Cardiac muscle cell (in vitro differentiated cells and primary cell): ENCODE results near the gene KIAA0930. TPM values are rescaled to one million over a fixed set of nuclear protein-coding genes. Genes with fewer than 3 reads are reported as not detected.
A peak's percentile ranks its signal among the peaks of the same experiment; 100 is the strongest.

Source experiments
- DNase-seq, 2 donors: peaks; one replicate each; pipeline versions ENCODE4 v3.0.0 to v3.0.0-alpha.2; 2010 to 2017; ENCODE audit warnings: low read depth in 1 of 2, low spot score in 1 of 2
- H3K27ac ChIP-seq: fragments of 200-600 bp; sonication (generic); 2 replicates; pipeline ENCODE4 v1.5.1; 2016
- H3K27me3 ChIP-seq: fragments of 200-600 bp; sonication (generic); 2 replicates; pipeline ENCODE4 v1.6.0; 2016; ENCODE audit warnings: control low read depth
- H3K36me3 ChIP-seq: fragments of 200-600 bp; sonication (generic); 2 replicates; pipeline ENCODE4 v1.5.1; 2016; ENCODE audit warnings: control low read depth
- H3K4me1 ChIP-seq: fragments of 200-600 bp; sonication (generic); 2 replicates; pipeline ENCODE4 v1.8.1; 2017; ENCODE audit warnings: low read depth, mild to moderate bottlenecking, mixed run types
- H3K4me3 ChIP-seq: fragments of 200-600 bp; sonication (generic); 2 replicates; pipeline ENCODE4 v1.5.1; 2016; ENCODE audit warnings: mild to moderate bottlenecking
- H3K9me3 ChIP-seq: fragments of 200-600 bp; sonication (generic); 2 replicates; pipeline ENCODE4 v1.5.1; 2017; ENCODE audit warnings: low read depth, mild to moderate bottlenecking, control low read depth
- CTCF ChIP-seq: IDR thresholded peaks from 2 replicates; pipeline ENCODE4 v1.5.1; 2012; ENCODE audit warnings: low read depth, mild to moderate bottlenecking, low read length
- polyA plus RNA-seq: library from polyadenylated mRNA; unstranded; fragments of >200 nt; fragmentation: Nextera tagmentation; extraction: Ambion mirVana; gene quantifications from 2 replicates; pipeline ENCODE4 v1.2.1, GENCODE V29; 2016
- total RNA-seq: library from RNA; depleted of rRNA; stranded (reverse); fragments of >200 nt; gene quantifications from 2 replicates; pipeline ENCODE4 v1.2.3, GENCODE V29; 2016

KIAA0930 gene
- total and polyA plus RNA-seq, 2 experiments from 2014 or later = 11.8 to 12.7 TPM

- H3K36me3 ChIP-seq = no peaks in the 10 kb centered on the region
- DNase-seq = peak in 1 of 2 donors; percentile 59
- H3K27me3 ChIP-seq = no peaks in the 10 kb centered on the region
- H3K4me1 ChIP-seq = peaks cover 10% of the 10 kb centered on the region
- H3K27ac ChIP-seq = no peak overlapping the region
- H3K9me3 ChIP-seq = no peaks in the 10 kb centered on the region
- H3K4me3 ChIP-seq = no peak overlapping the region
- peak; percentile 74 for TF ChIP-seq CTCF
These were observed 31.5 kb downstream of the KIAA0930 start for GRCh38 chr22:45208993-45209838.

- Histone ChIP-seq H3K4me1 (peaks cover 10% of the 10 kb centered on the region), H3K27me3 (no peaks in the 10 kb centered on the region), H3K27ac (no peak overlapping the region), H3K4me3 (no peak overlapping the region), H3K36me3 (no peaks in the 10 kb centered on the region), H3K9me3 (no peaks in the 10 kb centered on the region)
- no peak for DNase-seq
- TF ChIP-seq CTCF = no peak
These were observed 32.0 kb downstream of the KIAA0930 start for GRCh38 chr22:45208696-45208992.

- no peak for DNase-seq
- H3K4me1 ChIP-seq = peaks cover 10% of the 10 kb centered on the region
- no peaks in the 10 kb centered on the region for H3K27me3 ChIP-seq
- no peak for TF ChIP-seq CTCF
- no peaks in the 10 kb centered on the region for H3K36me3 ChIP-seq
- no peak overlapping the region for H3K27ac ChIP-seq
- H3K9me3 ChIP-seq = no peaks in the 10 kb centered on the region
- H3K4me3 ChIP-seq = no peak overlapping the region
These were observed 32.6 kb downstream of the KIAA0930 start for GRCh38 chr22:45207981-45208664.

- Histone ChIP-seq H3K36me3 (no peaks in the 10 kb centered on the region), H3K27me3 (no peaks in the 10 kb centered on the region), H3K4me3 (no peak overlapping the region), H3K4me1 (peaks cover 7% of the 10 kb centered on the region), H3K27ac (no peak overlapping the region), H3K9me3 (no peaks in the 10 kb centered on the region)
- no peak for DNase-seq
- TF ChIP-seq CTCF = no peak
These were observed 33.2 kb downstream of the KIAA0930 start for GRCh38 chr22:45207533-45207932.

- Histone ChIP-seq H3K9me3 (no peaks in the 10 kb centered on the region), H3K4me1 (no peaks in the 10 kb centered on the region), H3K4me3 (no peak overlapping the region), H3K27ac (no peak overlapping the region), H3K27me3 (no peaks in the 10 kb centered on the region), H3K36me3 (no peaks in the 10 kb centered on the region)
- TF ChIP-seq CTCF = no peak
- no peak for DNase-seq
These were observed 34.5 kb downstream of the KIAA0930 start for GRCh38 chr22:45206233-45206632.
